GM04504 (cell line): ENCODE data around the gene CNPY3.
"Not testable (repeated sequence)": the region's sequence is repeated elsewhere in the genome, so short reads cannot be mapped to it uniquely, and the experiment has no call there.

Source experiments
- DNase-seq: peaks from one replicate; pipeline ENCODE4 v3.0.0-alpha.2; 2012; ENCODE audit warnings: low read depth

The CNPY3 gene

GRCh38 chr6:42928986-42929820, at the start of gene CNPY3:
TSS of gene CNPY3 (plus strand) at chr6:42929480. CDS start at chr6:42929571, 91 bp downstream.
- peak; percentile 92 for DNase-seq

DNA sequence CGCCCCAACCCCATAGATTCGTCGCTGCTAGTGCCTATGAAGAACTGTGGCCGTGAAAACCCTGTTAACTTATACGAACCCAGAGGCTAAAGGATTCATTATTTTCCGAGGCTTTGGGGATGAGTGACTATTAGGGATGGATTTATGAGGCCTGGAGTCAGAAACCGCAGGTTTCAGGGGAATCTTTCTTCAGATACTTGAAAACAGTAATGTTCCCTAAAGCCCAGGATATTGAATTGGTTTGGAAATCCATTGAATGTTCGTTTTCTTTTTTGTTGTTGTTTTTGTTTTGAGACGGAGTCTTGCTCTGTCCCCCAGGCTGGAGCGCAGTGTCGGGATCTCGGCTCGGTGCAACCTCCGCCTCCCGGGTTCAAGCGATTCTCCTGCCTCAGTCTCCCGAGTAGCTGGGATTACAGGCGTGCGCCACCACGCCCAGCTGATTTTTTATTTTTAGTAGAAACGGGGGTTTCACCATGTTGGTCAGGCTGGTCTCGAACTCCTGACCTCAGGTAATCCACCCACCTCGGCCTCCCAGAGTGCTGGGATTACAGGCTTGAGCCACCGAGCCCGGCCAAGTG, 49.0 kb upstream of the CNPY3 start:
- not testable (repeated sequence) for DNase-seq

DNA sequence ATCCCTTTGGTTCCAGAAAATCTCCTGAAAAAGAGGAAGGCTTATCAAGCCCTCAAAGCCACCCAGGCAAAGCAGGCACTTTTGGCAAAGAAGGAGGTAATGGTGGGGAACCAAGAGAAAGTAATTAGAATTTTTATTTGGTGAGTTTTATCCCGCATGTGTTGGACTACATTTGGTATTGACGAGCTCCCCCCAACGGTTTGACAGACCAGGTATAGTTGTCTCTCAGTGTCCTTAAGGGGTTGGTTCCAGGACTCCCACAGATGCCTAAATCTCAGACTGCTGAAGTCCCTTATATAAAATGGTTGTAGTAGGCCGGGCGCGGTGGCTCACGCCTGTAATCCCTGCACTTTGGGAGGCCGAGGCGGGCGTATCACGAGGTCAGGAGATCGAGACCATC, 48.4 kb upstream of the CNPY3 start:
- not testable (repeated sequence) for DNase-seq

- DNase-seq: no peak
These were observed 43.6 kb upstream of the CNPY3 start for GRCh38 chr6:42885702-42886101.

GRCh38 chr6:42888201-42888600, 41.1 kb upstream of the CNPY3 start:
- not testable (repeated sequence) for DNase-seq

DNA sequence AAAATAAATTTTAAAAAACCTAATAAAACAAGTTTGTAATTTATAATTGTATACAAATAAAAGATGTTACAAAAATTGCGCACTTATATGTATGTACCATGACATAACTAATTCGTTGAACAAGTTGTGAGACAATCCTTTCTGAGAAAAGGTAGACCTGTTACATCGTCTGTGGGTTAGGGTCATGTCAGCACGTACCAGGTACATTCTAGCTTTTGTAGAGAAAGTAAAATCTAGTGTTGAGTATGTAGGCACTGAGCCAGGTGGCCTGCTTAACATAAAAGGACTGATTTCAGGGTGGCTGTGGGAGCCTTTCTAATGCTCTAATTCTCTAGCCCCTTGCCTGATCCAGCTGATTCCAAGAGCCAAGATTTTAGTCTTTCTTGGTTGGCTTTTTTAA, 39.5 kb upstream of the CNPY3 start:
- no peak for DNase-seq

DNA sequence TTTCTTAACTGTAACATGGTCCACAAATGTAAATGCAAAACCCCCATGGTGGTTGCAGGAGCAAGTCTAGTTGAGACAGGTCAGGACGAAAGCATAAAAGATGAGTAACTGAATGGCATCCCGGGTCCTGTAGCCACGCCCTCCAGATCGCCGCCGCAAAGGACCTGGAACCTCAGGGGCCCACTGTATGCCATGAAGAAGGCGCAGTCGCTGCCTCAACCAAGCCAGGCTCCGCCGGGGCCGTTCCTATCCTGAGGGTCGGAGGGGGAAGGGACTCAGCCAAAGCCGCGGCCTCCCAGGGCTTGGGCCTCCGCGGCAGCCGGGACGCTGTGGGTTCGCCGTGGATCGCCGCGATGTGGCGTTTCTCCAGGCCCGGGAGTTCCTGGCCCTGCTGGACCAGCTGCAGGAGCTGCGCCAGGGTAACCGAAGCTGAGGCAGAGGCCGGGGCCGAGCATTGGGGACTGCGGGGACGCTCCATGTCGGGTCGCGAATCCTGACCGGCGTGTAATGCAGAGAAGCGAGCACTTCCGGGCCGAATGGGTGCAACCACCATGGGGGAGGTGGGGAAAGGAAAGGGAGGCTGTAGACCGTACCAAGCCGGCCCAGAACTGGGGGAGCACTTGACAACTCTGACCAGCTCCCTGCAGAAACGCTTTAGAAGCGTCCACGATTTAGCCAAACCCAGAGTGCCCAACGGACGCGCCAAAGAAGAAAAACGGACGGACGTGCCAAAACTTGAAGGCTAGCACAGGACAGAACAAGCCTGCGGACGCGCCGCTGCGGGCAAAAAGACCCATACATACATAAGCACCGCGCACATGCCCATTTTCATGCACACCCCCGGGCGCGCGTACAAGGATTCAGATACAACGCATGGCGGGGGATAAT, 38.7 kb upstream of the CNPY3 start:
- peak; percentile 94 for DNase-seq

- no peak for DNase-seq
These were observed 38.0 kb upstream of the CNPY3 start for GRCh38 chr6:42891199-42891722.

DNA sequence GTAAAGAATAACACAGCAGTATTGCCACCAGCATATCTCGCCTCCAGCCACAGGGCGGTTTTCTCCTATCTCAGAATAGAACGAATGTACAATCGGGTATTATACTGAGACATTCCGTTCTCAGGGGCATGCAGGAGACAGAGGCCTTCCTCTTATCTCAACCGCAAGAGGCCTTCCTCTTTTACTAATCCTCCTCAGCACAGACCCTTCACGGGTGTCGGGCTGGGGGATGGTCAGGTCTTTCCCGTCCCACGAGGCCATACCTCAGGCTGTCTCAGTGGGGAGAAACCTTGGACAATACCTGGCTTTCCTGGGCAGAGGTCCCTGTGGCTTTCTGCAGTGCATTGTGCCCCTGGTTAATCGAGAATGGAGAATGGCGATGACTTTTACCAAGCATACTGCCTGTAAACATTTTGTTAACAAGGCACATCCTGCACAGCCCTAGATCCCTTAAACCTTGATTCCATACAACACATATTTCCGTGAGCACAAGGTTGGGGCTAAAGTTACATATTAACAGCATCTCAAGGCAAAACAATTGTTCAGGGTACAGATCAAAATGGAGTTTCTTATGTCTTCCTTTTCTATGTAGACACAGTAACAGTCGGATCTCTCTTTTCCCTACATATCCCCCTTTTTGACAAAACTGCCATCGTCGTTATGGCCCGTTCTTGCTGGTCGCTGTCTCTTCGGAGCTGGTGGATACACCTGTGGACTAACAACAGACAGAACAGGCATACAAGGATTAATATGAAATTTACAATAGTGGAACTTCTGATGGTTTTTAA, 35.0 kb upstream of the CNPY3 start:
- DNase-seq: not testable (repeated sequence)

GRCh38 chr6:42896178-42896719, 33.0 kb upstream of the CNPY3 start:
- DNase-seq: no peak

GRCh38 chr6:42898891-42899361, 30.4 kb upstream of the CNPY3 start:
- DNase-seq: no peak

- DNase-seq: no peak
These were observed 29.4 kb upstream of the CNPY3 start for GRCh38 chr6:42899871-42900270.

GRCh38 chr6:42901538-42901957, 27.7 kb upstream of the CNPY3 start:
- peak; percentile 60 for DNase-seq

GRCh38 chr6:42902429-42903263, 26.6 kb upstream of the CNPY3 start:
- not testable (repeated sequence) for DNase-seq

DNA sequence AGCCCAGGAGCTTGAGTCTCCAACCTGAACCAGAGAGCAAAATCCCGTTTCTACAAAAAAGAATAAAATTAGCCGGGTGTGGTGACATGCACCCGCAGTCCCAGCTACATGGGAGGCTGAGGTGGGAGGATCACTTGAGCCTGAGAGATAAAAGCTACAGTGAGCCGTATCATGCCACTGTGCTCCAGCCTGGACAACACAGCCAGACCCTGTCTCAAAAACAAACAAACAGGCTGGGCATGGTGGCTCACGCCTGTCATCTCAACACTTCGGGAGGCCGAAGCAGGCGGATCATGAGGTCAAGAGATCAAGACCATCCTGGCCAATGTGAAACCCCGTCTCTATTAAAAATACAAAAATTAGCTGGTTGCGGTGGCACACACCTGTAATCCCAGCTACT, 24.8 kb upstream of the CNPY3 start:
- DNase-seq: no peak

DNA sequence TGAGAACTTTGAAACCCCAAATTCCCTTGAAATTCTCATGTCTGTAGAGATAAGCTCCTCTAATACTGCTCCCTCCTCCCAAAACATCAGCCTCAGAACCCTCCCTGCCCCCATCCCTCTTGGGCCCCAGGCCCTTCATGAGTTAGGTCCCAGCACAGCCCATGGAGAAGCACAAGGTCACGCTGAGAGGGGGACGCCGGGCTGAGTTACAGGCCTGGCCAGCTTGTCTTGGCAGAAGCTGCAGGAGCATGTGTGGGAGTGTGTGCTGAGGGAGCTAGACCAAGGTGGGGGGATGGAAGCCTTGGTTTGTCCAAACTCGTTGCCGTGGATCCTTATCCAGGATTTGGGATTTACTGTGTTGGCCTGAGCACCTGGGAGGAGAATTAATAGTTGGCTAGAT, 21.9 kb upstream of the CNPY3 start:
- no peak for DNase-seq

DNA sequence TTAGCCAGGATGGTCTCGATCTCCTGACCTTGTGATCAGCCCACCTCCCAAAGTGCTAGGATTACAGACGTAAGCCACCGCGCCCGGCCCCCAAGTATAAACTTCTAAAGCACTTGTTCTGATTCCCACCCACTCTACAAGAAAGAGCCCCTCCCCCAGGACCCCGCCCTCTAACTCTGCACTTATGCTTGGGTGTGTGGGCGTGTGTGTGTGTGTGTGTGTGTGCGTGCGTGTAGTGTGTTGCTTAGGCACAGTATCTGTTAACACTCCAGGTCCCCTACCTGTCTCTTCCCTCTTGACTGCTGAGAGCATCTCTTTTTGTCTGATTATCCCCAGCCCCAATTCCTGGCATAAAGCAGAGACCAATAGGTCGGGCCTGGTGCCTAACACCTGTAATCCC, 19.4 kb upstream of the CNPY3 start:
- no peak for DNase-seq

DNA sequence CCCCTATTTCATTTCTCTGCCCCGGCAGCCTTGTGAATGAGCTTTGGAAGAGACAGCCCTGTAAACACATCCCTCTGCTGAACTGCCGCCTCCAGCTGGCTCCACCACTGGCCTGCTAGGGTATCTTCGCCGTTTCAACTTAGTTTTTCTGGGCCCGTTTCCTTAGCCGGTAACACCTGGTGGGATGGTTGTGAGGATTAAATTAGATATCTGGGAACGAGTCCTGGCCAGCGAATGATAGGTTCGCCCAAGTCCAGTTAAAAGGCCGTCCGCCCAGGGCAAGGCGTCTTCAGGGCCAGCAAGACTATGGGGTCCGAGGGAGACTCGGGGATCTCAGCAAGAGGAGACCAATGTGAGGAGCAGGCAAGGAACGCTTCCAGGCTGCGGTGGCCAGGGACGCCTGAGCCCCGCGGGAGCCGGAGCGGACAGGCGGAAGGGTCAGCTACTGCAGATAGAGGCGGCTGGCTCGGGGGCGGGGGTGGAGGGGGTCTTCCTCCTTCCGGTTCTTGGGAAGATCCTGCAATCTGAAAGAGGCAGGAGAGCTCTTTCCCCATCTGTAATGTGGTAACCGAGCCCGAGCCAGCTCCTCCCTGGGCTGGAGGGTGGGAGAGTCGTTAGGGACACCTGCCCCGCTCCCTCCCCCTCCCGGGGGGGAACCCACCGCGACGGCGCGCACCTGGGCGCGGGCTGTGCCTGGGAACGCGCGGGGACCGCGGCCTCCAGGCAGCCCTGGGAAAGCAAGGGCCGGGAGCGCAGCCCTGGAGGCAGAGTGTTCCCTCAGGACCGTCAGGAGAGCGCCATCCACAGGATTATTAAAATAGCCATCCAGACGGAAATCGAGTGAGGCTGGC, 17.9 kb upstream of the CNPY3 start:
- DNase-seq: no peak

- no peak for DNase-seq
These were observed 14.7 kb upstream of the CNPY3 start for GRCh38 chr6:42914546-42914945.
